Testis (tissue), 2 donors: Measurements from ENCODE around the gene RASSF7.
A peak's percentile ranks its signal among the peaks of the same experiment; 100 is the strongest.

Experiments used
- CTCF ChIP-seq, 3 experiments: fragments of 450-650 bp in 2 of 3; fragments of 200-600 bp in 1 of 3; sonication (generic) in 1 of 3; IDR thresholded peaks; one replicate each; pipeline ENCODE4 v1.5.1; 2016 to 2019; ENCODE audit warnings: antibody characterized with exemption in 3 of 3, mild to moderate bottlenecking in 2 of 3, moderate library complexity in 1 of 3
- POLR2A ChIP-seq: fragments of 450-650 bp; IDR thresholded peaks from one replicate; pipeline ENCODE4 v1.6.1; 2017; ENCODE audit warnings: antibody characterized with exemption, mild to moderate bottlenecking, moderate library complexity

- TF ChIP-seq CTCF (IDR thresholded peaks at IDR 0.05) (peak in 1 of 3 experiments; percentile 8), POLR2A (no peak)
These were observed 7.8 kb downstream of the RASSF7 start for GRCh38 chr11:568306-569157.
